A673 (cell line): ENCODE results near the gene SMOC1.

Experiments
- CTCF ChIP-seq: fragments of 300-800, 200-600 bp; sonication (generic); conservative IDR thresholded peaks from 2 replicates; pipeline ENCODE4 v1.5.1; 2017; ENCODE audit warnings: low read depth, mild to moderate bottlenecking, antibody characterized with exemption, low read length, moderate library complexity, mixed read lengths
- EZH2 ChIP-seq: fragments of 200-600 bp; sonication (generic); IDR thresholded peaks from 2 replicates; pipeline ENCODE4 v1.6.1; 2017; ENCODE audit warnings: borderline replicate concordance, low read depth, mild to moderate bottlenecking, mixed read lengths, antibody characterized with exemption, low read length; ENCODE audit not compliant: poor library complexity, severe bottlenecking

GRCh38 chr14:69886453-69887242 lies 7.4 kb downstream of the SMOC1 start:
- no peak for TF ChIP-seq EZH2
- TF ChIP-seq CTCF: no peak
